Thyroid gland (tissue), 4 donors: ENCODE results near the gene DRAXIN. TPM values are rescaled to one million over a fixed set of nuclear protein-coding genes. Genes with fewer than 3 reads are reported as not detected.

ENCODE experiments used
- DNase-seq, 2 donors: peaks; one replicate each; pipeline ENCODE4 v3.0.0-alpha.2; 2019
- H3K27ac ChIP-seq, 3 donors: fragments of 200-600 bp; sonication (generic); 1 replicate in 2 of 3; 2 replicates in 1 of 3; pipeline ENCODE4 v1.5.1; 2016 to 2019; ENCODE audit warnings: mild to moderate bottlenecking in 1 of 3, moderate library complexity in 1 of 3
- H3K27me3 ChIP-seq: fragments of 200-600 bp; sonication (generic); one replicate; pipeline ENCODE4 v1.5.1; 2019
- H3K36me3 ChIP-seq, 2 donors: fragments of 200-600 bp; sonication (generic); one replicate each; pipeline ENCODE4 v1.5.1; 2016 to 2019
- H3K4me1 ChIP-seq, 2 donors: fragments of 200-600 bp; sonication (generic); one replicate each; pipeline ENCODE4 v1.5.1; 2017 to 2019
- H3K4me3 ChIP-seq, 3 donors: fragments of 200-600 bp; sonication (generic); replicated peaks in 1 of 3; 1 replicate in 2 of 3; 2 replicates in 1 of 3; pipeline ENCODE4 v1.5.1; 2016; ENCODE audit warnings: mild to moderate bottlenecking in 1 of 3
- H3K9me3 ChIP-seq: fragments of 200-600 bp; sonication (generic); one replicate; pipeline ENCODE4 v1.5.1; 2017
- POLR2A ChIP-seq, 2 donors: fragments of 450-650 bp; IDR thresholded peaks; one replicate each; pipeline ENCODE4 v1.6.1; 2017; ENCODE audit warnings: antibody characterized with exemption in 2 of 2, mild to moderate bottlenecking in 2 of 2, moderate library complexity in 1 of 2
- WGBS, 2 donors: methylation state at CpG; one replicate each; pipeline ENCODE4 v1.1.5; 2017; 5-methylcytosine and 5-hydroxymethylcytosine counted together
- intact Hi-C: fragments of 100-400 bp; cut with DNase I; formaldehyde crosslinking; loops from one replicate; pipeline ENCODE4 v1.15.1; 2023
- total RNA-seq, 4 donors: library from RNA; depleted of rRNA; stranded (reverse); fragments of >200 nt; gene quantifications; one replicate each; pipeline ENCODE4 v1.2.3, GENCODE V29; 2016
- TF ChIP-seq, protein P1 (sequence below), 6 experiments: fragments of 200-600 bp in 3 of 6; fragments of 450-650 bp in 3 of 6; sonication (generic) in 3 of 6; IDR thresholded peaks; one replicate each; pipeline ENCODE4 v1.5.1; 2016 to 2019; ENCODE audit warnings: antibody characterized with exemption in 6 of 6, mild to moderate bottlenecking in 2 of 6, inconsistent platforms in 1 of 6, moderate library complexity in 1 of 6

The DRAXIN gene
- total RNA-seq, 4 donors from 2014 or later: not detected

GRCh38 chr1:11684070-11684469 is 7.4 kb upstream of the DRAXIN start:
- Histone ChIP-seq H3K9me3 (no peaks in the 10 kb centered on the region), H3K27me3 (no peaks in the 10 kb centered on the region), H3K27ac (no peak overlapping the region), H3K4me3 (no peak overlapping the region), H3K36me3 (no peaks in the 10 kb centered on the region), H3K4me1 (peaks cover 7 to 10% of the 10 kb centered on the region in 2 donors)
- intact Hi-C loops: no loop called here
- TF ChIP-seq POLR2A (IDR thresholded peaks at IDR 0.05): no peak
- TF ChIP-seq, protein P1, sequence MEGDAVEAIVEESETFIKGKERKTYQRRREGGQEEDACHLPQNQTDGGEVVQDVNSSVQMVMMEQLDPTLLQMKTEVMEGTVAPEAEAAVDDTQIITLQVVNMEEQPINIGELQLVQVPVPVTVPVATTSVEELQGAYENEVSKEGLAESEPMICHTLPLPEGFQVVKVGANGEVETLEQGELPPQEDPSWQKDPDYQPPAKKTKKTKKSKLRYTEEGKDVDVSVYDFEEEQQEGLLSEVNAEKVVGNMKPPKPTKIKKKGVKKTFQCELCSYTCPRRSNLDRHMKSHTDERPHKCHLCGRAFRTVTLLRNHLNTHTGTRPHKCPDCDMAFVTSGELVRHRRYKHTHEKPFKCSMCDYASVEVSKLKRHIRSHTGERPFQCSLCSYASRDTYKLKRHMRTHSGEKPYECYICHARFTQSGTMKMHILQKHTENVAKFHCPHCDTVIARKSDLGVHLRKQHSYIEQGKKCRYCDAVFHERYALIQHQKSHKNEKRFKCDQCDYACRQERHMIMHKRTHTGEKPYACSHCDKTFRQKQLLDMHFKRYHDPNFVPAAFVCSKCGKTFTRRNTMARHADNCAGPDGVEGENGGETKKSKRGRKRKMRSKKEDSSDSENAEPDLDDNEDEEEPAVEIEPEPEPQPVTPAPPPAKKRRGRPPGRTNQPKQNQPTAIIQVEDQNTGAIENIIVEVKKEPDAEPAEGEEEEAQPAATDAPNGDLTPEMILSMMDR (IDR thresholded peaks at IDR 0.05): no peak
- no peak for DNase-seq
- WGBS, 2 donors: 68 to 70% methylated on average over 7 of the region's 7 CpGs

- peaks cover 9% of the 10 kb centered on the region for H3K27me3 ChIP-seq
- intact Hi-C loops: no loop called here
- TF ChIP-seq, protein P1 (IDR thresholded peaks at IDR 0.05): no peak
- TF ChIP-seq POLR2A (IDR thresholded peaks at IDR 0.05): no peak
Observed at GRCh38 chr1:11685210-11685752, 6.2 kb upstream of the DRAXIN start.

GRCh38 chr1:11688506-11688905 is 3.0 kb upstream of the DRAXIN start:
- no peak overlapping the region for H3K4me3 ChIP-seq
- no peak overlapping the region for H3K27ac ChIP-seq
- DNase-seq: no peak
- H3K27me3 ChIP-seq: peaks cover 16% of the 10 kb centered on the region
- H3K9me3 ChIP-seq: no peaks in the 10 kb centered on the region
- peaks cover 0 to 22% of the 10 kb centered on the region in 2 donors for H3K4me1 ChIP-seq
- intact Hi-C loops: no loop called here
- TF ChIP-seq POLR2A (IDR thresholded peaks at IDR 0.05): no peak
- TF ChIP-seq, protein P1 (IDR thresholded peaks at IDR 0.05): no peak
- H3K36me3 ChIP-seq: no peaks in the 10 kb centered on the region
- WGBS, 2 donors: 94 to 95% methylated on average over 4 of the region's 4 CpGs

More at GRCh38 chr1:11685210-11685752, 6.2 kb upstream of the DRAXIN start:
- Histone ChIP-seq H3K27ac (no peak overlapping the region), H3K36me3 (no peaks in the 10 kb centered on the region), H3K4me3 (no peak overlapping the region), H3K9me3 (no peaks in the 10 kb centered on the region), H3K4me1 (peaks cover 4 to 9% of the 10 kb centered on the region in 2 donors)
- DNase-seq: no peak
- WGBS, 2 donors: 87 to 97% methylated on average over 7 of the region's 7 CpGs

DNA sequence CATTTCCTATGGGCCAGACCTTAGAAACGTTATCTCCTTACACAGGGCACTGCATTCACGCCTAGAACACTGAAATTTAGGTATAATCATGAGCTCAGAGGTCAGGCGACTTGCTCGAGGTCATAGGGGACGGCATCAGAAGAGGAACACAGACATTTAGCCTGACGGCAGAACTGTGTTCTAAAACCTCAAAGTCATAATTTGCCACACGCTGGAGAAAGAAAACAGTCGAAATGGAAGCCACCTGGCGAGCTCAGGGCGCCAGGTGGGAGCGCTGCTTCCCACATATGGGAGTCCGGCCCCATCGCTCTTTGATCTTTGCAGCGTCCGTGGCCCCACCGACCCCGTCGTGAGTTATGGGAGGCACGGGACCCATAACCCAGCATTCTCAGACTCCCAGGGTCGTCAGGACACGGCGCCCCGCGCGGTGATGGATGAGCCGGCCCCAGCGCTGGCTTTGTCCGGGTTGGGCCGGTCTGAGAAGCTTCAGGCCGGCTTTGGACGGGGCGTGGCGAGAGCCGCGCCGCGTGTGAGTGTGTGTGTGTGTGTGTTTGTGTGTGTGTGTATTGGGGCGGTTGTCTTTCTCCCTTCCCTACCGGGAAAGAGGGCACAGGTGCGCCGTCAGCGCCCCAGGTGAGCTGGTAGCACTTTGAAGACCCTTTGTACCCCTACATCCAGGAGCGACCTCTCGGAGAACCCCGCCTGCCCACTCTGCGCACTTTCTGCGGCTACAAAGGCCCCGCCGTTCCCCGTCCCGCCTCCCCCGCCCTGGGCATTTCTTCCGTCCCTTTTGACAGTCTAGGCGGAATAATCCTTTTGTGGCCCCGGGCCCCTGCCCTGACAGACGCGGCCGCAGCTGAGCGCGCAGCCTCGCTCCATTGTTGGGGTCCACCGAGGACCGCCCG is 861 bp upstream of the DRAXIN start:
- H3K27ac ChIP-seq: no peak overlapping the region
- DNase-seq: peak in 1 of 2 donors; percentile 13
- H3K4me1 ChIP-seq: peaks cover 0 to 22% of the 10 kb centered on the region in 2 donors
- H3K4me3 ChIP-seq: peak overlapping the region in 1 of 3 donors; percentile 17
- H3K36me3 ChIP-seq: no peaks in the 10 kb centered on the region
- no peaks in the 10 kb centered on the region for H3K9me3 ChIP-seq
- peaks cover 16% of the 10 kb centered on the region for H3K27me3 ChIP-seq
- intact Hi-C loops: no loop called here
- WGBS, 2 donors: 7 to 8% methylated on average over 36 to 48 of the region's 64 CpGs
- TF ChIP-seq, protein P1 (IDR thresholded peaks at IDR 0.05): no peak
- TF ChIP-seq POLR2A (IDR thresholded peaks at IDR 0.05): no peak
